ENCODE data around the gene HAGHL.

The HAGHL gene

DNA sequence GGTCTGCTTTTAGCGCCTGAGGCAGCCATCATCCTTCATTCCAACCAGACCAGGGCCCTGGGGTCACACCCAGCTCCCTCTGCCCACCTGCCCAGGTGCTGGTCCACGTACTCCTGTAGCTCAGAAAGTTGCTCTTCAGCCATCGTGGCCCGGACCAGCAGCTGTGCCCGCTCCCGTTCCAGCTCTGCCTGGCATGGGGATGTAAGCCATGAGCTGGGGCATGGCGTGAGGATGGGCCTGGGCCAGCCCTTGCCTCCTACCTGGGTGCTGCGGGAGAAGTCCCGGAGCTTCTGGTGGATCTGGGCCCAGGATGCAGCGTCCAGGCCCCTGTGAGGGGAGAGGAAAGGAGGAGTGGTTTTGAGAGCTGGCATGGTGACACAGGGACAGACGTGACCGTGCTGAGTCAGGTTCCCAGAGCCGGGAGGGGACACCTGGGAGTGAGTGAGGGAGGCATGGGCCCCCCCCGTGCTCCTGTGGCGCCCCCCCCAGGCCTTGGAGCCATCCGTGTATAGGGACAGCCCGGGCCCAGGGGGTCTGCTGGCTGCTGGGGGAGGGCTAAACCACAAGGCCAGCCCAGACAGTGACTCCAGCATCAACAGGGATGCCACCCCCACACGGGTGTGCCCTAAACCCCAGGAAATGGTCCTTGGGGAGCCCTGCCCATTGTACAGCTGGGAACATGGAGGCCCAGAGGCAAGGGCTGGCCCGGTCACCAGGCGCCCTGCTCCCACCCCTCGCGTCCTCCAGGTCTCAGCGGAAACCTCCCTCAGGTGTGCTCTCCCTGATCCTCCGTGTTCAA, 3.9 kb upstream of the HAGHL start:
- DNase-seq: no peak

DNA sequence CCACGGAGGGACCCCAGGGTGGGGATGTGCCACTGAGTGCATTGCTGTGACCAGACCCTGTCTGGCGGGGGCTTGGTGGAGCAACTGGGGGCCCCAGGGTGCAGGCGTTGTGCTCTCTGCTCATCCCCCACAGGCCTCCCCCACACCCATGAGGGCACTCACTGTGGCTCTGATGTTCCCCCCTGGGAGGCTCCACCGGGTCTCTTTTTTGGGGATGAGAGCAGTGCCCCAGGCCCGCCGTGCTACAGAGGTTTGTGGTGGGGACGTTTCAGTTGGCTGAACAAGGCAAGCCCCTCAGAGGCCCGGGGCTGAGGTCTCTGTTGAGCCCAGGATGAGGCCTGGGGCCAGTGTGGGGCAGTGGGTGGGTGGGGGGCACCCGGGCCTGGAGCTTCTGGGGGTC, 3.2 kb upstream of the HAGHL start:
- DNase-seq: no peak

DNA sequence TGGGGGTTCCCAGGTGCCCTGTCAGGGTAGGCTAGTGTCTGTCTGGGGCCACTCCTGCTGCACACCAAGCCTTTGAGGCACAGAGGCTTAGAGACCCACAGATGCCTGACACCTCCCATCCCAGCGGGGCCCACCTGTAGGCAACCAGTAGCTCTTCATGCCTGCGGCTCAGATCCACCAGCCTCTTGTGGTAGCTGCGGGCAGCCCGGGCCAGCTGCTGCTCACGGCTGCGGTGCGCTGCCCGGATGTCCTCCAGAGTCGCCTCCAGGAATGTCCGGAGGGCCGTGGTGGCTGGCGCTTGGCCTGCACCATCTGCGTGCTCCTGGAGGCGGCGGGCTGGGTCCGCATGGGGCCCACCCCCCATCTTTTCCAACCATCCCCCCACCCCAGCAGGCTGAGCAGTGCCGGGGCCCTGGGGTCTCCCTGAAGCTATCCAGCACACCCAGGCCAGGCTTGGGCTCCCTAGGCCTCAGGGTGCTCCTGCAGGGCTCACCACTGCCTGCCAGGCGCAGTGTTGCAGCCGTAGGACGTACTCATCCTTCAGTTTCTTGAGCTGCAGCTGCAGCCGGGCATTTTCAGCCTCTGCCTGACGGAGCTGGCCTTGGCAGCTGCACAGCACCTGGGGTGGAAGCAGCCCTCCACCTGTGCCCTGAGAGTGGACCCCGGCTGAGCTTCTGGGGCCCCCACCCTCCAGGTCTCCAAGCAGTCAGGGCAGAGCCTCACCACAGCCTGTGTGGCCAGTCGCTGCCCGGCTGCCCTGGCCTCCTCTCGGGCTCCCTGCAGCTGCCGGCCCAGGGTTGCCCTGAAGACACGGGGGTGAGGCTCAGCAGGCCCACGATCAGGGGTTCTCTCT, 2.5 kb upstream of the HAGHL start:
- no peak for DNase-seq

DNA sequence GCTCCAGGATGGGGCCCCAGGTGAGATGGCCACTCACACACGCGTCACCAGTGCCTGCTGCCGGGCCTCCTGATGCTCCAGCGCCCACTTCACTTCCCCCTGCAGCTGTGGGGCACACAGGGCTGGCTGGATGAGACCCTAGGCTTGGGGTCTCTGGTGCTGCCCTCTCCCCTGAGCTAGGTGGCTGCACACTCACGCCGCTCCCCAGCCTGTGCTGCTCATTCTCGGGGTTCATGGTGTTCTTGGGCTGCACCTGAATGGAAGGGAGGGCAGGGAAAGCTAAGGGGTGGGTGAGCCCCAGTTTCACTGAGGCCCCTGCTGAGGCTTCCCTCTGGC, 1.9 kb upstream of the HAGHL start:
- no peak for DNase-seq

DNA sequence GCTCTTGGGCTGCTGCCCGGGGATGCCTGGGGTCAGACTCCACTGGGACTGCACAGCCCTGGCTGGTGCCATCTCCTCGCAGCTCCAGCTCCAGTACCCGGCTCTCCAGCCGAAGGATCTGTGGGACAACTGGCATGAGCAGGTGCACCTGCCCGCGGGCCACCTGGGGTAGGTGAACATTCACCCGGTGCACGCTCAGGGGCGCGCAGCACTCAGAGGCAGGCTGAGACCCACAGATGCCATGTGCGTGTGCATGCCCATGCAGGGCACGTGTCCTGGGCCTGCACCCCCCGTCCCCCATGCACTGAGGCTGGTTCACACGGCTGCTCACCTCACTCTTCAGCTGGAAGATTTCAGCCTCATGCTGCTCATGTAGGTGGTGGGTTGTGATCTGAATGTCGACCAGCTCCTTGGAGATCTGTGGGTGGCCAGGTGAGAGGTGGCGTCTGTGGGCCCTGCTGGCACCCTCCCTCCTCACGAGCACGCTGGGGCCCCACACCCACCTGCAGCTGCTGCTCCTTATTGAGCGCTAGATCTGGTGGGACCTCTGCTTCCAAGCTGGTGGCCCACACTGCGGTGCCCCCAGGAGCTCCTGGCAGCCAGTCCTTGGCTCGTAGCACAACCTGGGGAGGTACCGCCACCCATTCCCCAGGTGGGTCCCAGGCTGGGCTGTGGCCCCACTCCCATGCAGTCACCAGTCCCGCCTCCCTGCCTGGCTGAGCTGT, 1.3 kb upstream of the HAGHL start:
- DNase-seq: no peak

DNA sequence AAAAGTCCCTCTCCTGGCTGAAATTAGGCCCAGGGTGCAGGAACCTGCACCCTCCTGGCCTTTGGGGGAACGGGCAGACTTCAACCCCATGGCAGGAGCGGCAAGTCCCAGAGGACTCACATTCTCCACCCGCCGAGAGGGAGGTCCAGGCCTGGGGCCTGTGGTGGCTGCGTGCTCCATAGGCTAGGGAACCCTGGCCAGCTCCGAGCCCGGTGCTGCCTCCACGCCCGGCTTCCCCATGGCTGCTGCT, 793 bp upstream of the HAGHL start:
- no peak for DNase-seq

DNA sequence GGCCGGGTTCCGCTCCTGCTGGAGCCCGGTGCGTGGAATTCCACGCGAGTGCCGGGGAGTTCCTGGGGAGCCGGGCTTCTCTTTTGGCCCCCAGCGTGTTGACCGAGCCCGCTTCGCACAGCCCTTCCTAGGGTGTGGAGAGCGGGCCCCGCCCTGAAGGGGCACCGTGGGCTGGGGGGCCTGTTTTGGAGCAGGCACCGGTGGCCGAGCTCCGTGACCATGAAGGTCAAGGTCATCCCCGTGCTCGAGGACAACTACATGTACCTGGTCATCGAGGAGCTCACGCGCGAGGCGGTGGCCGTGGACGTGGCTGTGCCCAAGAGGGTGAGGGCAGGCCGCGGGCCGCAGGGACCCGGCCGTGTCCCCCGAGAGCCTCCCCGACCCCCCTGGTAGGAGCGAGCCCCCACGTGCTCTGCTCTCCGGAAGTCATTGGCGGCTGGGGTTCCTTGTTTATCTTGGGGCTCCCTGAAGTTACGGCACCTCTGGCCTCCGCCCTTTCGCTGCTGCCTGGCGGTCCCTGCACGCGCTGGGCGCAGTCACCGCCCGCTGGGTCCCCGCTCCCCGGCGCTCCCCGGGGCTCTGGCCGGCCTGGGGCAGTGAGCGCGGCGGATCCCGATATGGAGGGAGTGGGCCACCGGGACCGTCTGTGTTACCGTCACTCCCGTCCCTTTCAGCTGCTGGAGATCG, 528 bp downstream of the HAGHL start:
- no peak for DNase-seq

DNA sequence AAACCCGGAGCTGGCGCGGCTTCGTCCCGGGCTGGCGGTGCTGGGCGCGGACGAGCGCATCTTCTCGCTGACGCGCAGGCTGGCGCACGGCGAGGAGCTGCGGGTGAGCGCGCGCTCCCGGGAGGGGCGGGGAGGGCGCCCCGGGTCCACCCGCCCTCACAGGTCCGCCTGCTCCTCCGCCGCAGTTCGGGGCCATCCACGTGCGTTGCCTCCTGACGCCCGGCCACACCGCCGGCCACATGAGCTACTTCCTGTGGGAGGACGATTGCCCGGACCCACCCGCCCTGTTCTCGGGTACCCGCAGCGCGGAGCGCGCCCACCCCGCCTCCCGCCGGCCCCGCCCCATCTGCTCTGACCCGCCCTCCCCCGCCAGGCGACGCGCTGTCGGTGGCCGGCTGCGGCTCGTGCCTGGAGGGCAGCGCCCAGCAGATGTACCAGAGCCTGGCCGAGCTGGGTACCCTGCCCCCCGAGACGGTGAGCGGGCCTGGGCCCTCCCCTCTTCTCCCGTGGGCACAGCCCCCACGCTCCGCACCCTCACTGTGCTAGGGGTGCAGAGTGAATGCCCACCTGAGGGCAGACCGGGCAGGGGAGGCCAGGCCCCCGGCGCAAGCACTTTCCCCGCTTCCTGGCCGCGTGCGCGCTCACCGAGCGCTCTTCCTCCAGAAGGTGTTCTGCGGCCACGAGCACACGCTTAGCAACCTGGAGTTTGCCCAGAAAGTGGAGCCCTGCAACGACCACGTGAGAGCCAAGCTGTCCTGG, 1.4 kb downstream of the HAGHL start:
- no peak for DNase-seq

DNA sequence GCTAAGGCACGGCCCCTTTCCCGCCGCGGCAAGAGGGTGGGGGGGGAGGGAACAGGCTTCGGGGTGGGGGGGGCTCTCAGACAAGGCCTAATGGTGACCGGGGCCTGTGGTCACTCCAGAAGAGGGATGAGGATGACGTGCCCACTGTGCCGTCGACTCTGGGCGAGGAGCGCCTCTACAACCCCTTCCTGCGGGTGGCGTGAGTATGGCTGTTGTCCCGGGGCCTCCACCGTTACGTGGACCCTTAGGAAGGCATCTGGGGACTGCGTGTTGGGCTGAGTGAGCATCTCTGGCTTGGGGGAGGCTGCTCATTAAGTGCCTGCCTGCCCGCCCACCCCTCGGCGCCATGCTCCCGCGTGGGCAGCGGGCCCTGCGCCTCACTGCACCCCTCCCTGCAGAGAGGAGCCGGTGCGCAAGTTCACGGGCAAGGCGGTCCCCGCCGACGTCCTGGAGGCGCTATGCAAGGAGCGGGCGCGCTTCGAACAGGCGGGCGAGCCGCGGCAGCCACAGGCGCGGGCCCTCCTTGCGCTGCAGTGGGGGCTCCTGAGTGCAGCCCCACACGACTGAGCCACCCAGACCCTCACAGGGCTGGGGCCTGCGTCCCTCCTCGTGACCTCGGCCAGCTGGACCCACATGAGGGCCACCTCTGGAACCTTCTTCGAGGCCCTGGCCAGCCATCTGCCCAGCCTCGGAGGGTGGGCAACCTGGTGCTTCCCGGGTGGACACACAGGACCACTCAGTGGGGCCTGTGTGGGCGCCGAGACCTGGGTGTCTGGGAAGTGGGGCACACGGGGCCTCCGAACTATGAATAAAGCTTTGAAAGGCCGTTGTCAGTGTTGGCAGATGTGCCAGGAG, 2.2 kb downstream of the HAGHL start:
- no peak for DNase-seq

DNA sequence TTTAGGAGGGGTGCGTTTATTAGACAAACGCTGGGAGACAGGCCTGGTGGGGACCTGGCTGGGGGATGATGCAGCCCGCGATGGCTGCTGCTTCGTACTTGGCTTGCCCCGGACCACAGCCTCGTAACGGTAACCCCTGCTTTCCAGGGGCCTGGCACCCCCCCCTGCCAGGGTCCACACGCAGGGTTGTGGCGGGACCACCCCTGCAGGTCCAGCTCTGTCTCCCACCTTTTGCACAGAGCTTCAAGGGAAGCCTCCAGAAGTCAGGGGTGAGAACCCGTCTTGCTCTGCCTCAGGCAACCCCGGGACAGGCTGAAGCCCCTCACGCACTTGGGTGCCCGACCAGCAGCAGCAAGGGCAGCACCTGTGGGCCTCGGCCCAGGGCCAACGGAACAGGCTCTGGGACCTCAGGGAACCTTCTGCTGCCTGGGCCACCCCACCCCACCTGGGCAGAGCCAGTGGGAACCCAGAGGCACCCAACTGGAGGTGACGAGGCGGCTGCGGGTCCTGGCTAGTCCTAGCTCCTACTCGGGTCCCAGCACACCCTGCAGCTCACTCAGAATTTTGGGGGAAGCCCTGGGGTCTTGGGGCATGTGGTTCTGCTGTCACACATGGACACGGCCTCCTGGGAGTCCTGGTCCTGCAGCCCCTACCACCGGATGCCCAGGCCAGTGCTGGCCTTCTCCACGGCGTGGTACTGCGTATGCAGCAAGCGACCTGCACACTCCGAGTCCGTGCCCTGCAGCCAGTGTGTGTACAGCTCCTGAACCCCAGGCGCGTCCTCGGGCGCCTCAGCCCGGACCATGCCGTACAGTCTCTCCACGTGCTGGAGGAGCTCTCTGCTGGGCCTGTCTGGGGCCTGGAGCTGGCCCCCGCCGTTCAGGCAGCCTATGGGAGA, 3.1 kb downstream of the HAGHL start:
- no peak for DNase-seq

DNA sequence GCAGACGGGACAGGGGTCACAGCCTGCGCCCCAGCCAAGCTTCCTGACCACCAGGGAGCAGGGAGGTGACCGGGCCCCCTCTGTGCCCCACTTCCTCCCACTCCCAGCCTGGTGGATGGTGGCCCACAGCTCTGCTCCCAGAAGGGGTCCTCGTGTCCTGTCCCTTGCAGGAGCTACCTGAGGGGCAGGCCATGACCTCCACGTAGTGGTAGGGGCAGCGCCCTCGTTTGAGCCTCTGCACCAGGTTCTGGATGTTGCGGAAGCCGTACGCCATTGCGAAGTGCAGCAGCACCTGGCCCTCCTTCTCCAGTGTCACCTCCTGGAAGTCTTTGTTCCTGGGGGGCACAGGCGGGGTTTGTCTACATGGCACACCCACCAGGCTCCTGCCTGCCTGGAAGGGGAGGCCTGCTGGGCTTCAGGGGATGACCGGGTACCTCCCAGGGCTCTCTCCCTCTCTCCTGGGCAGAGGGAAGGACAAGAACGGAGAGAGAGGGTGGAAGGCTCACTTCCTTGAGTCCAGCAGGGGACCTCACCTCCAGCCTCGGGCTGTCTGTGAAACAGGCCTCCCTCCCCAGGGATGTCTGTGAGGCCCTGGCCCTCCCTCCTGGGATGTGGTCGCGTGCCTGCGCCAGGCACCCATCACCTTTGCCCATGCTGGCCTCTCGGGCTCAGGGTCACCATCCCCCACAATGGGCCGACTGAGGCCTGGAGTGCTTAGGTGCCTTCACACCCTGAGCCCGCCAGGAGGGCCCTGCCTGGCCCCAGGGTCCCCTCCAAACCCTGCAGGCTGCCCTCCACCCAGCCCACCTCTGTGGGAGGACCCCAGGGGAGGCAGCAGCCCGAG, 4.0 kb downstream of the HAGHL start:
- no peak for DNase-seq

DNA sequence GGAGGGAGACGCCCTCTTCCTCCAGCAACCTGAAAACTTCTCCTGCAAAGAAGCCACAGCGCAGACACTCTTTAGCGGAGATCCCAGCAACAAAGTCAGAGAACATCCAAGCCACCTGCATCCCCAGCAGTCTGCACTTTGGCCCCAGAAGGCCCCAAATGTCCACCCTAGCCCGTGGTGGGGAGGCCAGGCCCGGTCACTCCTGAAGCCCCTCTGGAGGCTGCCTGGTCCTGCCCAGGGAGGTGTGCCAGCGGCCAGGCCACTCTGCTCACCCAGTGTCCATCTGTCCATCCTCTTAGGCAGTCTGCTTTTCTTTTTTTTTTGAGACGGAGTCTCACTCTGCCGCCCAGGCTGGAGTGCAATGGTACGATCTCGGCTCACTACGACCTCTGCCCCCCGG, 5.4 kb downstream of the HAGHL start:
- no peak for DNase-seq

DNA sequence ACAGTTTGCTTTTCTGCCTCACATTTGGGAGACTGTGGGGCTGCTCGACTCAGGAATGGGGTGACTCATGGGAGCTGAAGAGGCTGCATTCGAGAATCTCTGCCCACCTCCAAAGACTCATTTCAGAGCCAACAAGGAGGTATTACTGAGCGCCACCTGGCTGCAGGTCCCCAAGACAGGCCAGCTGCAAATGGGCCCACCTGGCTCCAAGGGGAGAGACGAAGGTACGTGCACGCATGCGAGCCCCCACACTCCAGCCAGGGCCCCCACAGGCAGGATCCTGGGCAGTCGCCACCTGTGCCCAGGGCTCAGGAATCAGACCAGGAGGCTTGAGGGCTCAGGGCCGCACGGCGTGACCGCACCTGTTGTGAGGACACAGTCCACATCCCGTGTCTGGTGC, 6.0 kb downstream of the HAGHL start:
- DNase-seq: no peak

DNA sequence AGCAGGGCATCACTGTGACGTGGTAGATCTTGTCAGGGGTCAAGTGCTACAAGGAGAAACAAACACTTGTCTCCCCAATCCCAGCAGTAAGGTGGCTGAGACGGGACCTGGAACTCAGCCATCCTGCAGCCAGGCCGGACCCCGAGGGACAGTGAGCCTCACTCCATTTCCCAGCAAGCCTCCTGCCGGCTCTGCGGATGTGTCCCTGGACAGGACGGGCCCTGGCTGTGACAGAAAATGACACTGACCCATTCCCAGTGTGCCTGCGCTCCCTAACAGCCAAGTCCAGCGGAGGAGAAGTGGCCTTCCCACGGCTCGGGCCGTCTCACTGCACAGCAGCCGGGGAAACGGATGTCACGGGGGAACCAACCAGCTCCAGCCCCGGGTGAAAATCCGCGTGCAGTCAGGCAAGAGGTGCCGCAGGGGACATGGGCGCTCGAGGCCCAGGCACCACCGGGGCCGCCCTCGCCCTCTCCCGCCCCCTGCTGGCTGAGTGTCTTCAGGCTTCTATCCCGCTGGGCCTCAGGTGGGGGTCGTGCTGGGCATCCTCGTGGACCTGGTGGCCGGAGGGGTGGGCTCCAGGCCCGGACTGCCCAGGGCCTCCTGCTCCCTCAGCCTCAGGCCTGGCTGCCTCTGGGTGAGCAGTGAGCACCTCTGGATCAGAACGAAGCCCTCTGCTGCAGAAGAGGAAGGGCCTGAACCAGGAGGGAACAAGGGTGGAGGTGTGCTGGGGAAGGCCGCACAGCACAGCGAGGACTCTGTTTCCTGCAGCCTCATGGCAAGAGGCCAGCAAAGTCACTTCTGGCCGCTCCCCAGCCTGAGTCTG, 6.7 kb downstream of the HAGHL start:
- DNase-seq: no peak

DNA sequence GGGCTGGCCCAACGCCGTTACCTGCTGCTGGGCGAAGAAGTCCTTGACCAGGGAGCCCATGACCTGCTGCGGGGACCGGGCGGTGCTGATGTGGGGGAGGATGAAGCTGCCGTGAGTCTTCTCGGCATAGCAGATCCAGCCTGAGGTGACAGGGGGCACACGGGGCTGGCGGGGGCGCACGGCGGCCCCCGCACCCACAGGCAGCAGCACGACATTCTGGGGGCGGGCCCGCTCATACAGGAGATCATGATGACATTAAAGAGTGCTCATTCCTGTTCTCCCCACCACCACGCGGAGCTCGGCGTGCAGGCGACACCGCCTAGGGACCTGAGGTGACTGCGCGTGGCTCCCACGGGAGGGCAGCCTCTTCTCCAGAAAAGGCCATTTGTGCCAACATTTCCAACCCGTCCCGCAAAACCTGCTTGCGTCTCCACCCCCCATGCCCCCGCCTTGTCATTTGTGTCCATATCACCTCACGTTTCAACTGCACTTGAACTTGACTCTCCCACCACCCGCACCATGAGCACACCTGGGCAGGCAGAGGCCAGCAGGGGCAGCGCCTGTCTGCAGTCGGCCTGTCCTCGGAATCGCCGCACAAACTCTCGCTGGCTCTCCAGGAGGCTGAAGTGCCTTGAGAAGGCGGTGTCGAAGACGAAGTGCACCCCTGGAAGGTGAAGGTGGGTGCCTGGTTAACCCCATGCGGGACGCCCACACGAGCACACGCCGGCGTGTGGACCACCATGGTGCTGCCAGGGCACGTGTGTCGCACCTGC, 7.5 kb downstream of the HAGHL start:
- DNase-seq: no peak

DNA sequence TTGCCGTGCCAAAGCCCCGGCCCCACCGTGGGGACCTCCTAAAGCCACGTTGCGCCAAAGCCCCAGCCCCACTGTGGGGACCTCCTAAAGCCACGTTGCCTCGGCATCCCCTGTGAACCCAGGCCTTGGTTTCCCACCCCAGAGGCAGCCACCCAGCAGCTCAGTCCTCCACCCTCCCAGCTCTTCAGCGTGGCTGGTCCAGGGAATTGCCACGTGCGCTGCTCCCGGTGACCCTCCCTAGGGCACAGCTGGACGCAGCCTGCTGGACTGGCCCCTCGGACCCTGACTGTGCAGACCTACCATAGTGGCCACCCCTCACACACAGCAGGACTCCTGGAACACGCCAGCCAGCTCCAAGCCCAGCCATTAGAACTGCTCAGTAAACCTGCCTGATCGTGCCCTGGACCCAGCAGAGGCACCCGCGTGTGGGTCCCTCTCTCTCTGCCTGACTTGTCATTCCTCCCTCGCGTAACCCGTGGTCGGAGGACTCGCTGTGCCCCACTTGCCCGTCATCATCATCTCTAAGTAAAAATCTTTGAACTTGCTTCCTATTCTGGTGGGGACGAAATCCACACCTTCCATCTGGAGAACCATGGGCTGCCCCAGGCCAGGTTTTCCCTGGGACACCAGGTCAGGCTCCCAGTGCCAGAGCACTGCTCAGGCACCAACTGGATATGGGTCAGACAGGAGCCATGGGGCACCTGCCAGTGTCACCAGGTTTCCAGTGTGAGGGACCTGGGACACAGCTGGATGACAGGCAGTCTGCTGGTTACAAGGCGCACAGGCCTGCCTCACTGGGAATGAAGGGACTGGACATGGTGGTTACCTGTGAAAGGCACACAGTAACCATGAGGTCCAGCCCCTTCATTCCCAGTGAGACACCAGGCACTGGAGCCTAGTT, 8.3 kb downstream of the HAGHL start:
- DNase-seq: no peak

DNA sequence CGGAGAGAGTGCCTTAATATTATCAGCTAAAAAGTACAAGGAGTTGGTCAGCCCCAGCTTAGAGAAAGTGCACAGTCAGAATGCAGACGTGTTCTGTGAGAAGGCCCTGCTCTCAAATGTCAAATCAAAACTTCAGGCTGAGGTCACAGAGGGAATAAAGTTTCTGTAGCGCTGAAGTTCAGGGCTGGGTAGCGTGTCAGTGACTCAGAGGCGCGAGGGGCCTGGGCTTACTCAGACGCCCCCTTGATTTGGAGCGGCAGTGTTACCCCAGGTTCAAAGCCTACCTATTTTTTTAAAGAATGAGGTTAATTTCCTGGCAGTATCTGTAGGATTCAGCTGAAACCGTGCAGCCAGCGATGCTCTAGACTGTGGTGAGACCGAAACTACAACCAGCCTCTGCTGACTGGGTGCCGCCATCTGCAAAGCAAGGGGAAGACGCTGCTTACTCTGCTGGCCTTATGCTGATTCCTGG, 9.1 kb downstream of the HAGHL start:
- DNase-seq: no peak
